Common myeloid progenitor, CD34-positive (primary cell): ENCODE data around the gene CHKA.

Experiments
- CTCF ChIA-PET: fragments of 350-600 bp; sonication (Branson Sonifier 250); formaldehyde crosslinking; loops from one replicate; lab custom pipeline; 2021; ENCODE audit warnings: antibody characterized with exemption; lab: Charles Lee
- POLR2A ChIA-PET: fragments of 350-600 bp; sonication (Branson Sonifier 250); formaldehyde crosslinking; loops from one replicate; lab custom pipeline; 2021; ENCODE audit warnings: antibody characterized with exemption; lab: Charles Lee
- DNase-seq, 3 donors: peaks; one replicate each; pipeline versions ENCODE4 v3.0.0 to v3.0.0-alpha.2; 2013
- H3K27ac ChIP-seq, 2 experiments: 1 replicate in 1 of 2; 2 replicates in 1 of 2; pipeline ENCODE4 v1.7.0; 2013; ENCODE audit warnings: inconsistent platforms in 2 of 2, low read length in 2 of 2, mild to moderate bottlenecking in 2 of 2, low read depth in 1 of 2, moderate library complexity in 1 of 2; ENCODE audit not compliant: severe bottlenecking in 2 of 2, insufficient read depth in 1 of 2, poor library complexity in 1 of 2
- H3K27me3 ChIP-seq, 5 experiments: replicated peaks in 2 of 5; 1 replicate in 3 of 5; 2 replicates in 2 of 5; pipeline versions ENCODE4 v1.6.1 to v1.7.0; 2013; ENCODE audit warnings: low read length in 4 of 5, mild to moderate bottlenecking in 2 of 5, moderate library complexity in 2 of 5, inconsistent platforms in 1 of 5; ENCODE audit not compliant: insufficient read depth in 5 of 5, control insufficient read depth in 4 of 5
- H3K36me3 ChIP-seq, 4 experiments: 1 replicate in 2 of 4; 2 replicates in 2 of 4; pipeline versions ENCODE4 v1.6.1 to v1.7.0; 2013; ENCODE audit warnings: low read length in 3 of 4, control low read depth in 1 of 4, mild to moderate bottlenecking in 1 of 4; ENCODE audit not compliant: control insufficient read depth in 4 of 4, insufficient read depth in 4 of 4
- H3K4me1 ChIP-seq, 4 experiments: 1 replicate in 3 of 4; 2 replicates in 1 of 4; pipeline versions ENCODE4 v1.6.1 to v1.7.1; 2013; ENCODE audit warnings: low read length in 3 of 4, mild to moderate bottlenecking in 3 of 4, control low read depth in 1 of 4, inconsistent platforms in 1 of 4, moderate library complexity in 1 of 4; ENCODE audit not compliant: control insufficient read depth in 4 of 4, insufficient read depth in 4 of 4; ENCODE audit errors: control extremely low read depth in 1 of 4
- H3K4me3 ChIP-seq, 7 experiments: 1 replicate in 4 of 7; 2 replicates in 3 of 7; pipeline versions ENCODE4 v1.5.1 to v1.7.0; 2013; ENCODE audit warnings: mild to moderate bottlenecking in 7 of 7, low read length in 6 of 7, moderate library complexity in 6 of 7, inconsistent platforms in 2 of 7, low read depth in 2 of 7, control low read depth in 1 of 7; ENCODE audit not compliant: insufficient read depth in 4 of 7, control insufficient read depth in 1 of 7; ENCODE audit errors: extremely low read depth in 1 of 7
- H3K9me3 ChIP-seq, 5 experiments: 1 replicate in 4 of 5; 2 replicates in 1 of 5; pipeline versions ENCODE4 v1.6.1 to v1.7.1; 2013; ENCODE audit warnings: low read length in 4 of 5, mild to moderate bottlenecking in 2 of 5, inconsistent platforms in 1 of 5, low read depth in 1 of 5, moderate library complexity in 1 of 5; ENCODE audit not compliant: control insufficient read depth in 4 of 5, insufficient read depth in 2 of 5; ENCODE audit errors: control extremely low read depth in 1 of 5
- WGBS: methylation state at CpG from one replicate; pipeline ENCODE4 v1.1.5; 2013; ENCODE audit not compliant: insufficient coverage; 5-methylcytosine and 5-hydroxymethylcytosine counted together

CHKA gene

GRCh38 chr11:68035266-68035876, 85.8 kb downstream of the CHKA start:
- WGBS, result 98% methylated on average over 11 of the region's 13 CpGs
- H3K36me3 ChIP-seq, result peaks cover 3 to 30% (median 10%) of the 10 kb centered on the region in 4 experiments
- no peaks in the 10 kb centered on the region for H3K9me3 ChIP-seq
- no peaks in the 10 kb centered on the region for H3K27me3 ChIP-seq
- H3K27ac ChIP-seq, result peak overlapping the region in 1 of 2 experiments; percentile 49
- no peak overlapping the region for H3K4me3 ChIP-seq
- CTCF ChIA-PET, result interaction anchor here (0.8 kb wide), 1 partner anchor 12 kb away, joined by 3 read pairs; no protein-coding TSS in a partner anchor
- DNase-seq, result no peak
- POLR2A ChIA-PET, result no interaction called here
- peaks cover 9 to 70% (median 57%) of the 10 kb centered on the region in 4 experiments for H3K4me1 ChIP-seq

DNA sequence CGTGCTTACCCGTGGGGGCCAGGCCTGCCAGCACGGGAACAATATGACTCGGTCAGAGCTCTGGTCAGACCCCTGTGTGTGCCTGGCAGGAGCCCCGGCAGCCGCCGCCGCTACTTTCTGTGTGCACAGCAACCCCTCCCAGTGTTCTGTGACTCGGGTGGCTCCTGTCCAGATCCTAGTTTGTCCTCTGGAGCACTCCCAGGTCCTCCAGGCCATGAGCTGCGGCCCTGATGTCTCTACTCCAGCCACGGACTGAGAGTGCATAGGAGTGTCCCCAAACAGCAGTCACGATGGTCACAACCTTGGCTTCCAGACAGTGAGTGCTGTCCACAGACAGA, 87.5 kb downstream of the CHKA start:
- no peak overlapping the region for H3K4me3 ChIP-seq
- peaks cover 7 to 65% (median 48%) of the 10 kb centered on the region in 4 experiments for H3K4me1 ChIP-seq
- no peaks in the 10 kb centered on the region for H3K27me3 ChIP-seq
- no peak overlapping the region for H3K27ac ChIP-seq
- H3K9me3 ChIP-seq, result no peaks in the 10 kb centered on the region
- peaks cover 3 to 30% (median 10%) of the 10 kb centered on the region in 4 experiments for H3K36me3 ChIP-seq
- ChIA-PET POLR2A (no interaction called here), CTCF (interaction anchor here (1.4 kb wide), 1 partner anchor 8 kb away, joined by 3 read pairs; no protein-coding TSS in a partner anchor)
- 98% methylated on average over 12 of the region's 12 CpGs for WGBS
- DNase-seq, result no peak

GRCh38 chr11:68032997-68033707, 88.0 kb downstream of the CHKA start:
- Histone ChIP-seq H3K4me1 (peaks cover 7 to 60% (median 43%) of the 10 kb centered on the region in 4 experiments), H3K27me3 (no peaks in the 10 kb centered on the region), H3K27ac (no peak overlapping the region), H3K9me3 (no peaks in the 10 kb centered on the region), H3K36me3 (peaks cover 3 to 30% (median 10%) of the 10 kb centered on the region in 4 experiments), H3K4me3 (no peak overlapping the region)
- DNase-seq, result no peak
- POLR2A ChIA-PET, result no interaction called here
- 97% methylated on average over 26 of the region's 29 CpGs for WGBS
- CTCF ChIA-PET, result interaction anchor here (1.4 to 2.0 kb wide), 2 partner anchors 9 to 24 kb away, joined by 3 to 7 read pairs; partner anchors contain the start of gene ALDH3B1

- H3K36me3 ChIP-seq, result peaks cover 3 to 30% (median 13%) of the 10 kb centered on the region in 4 experiments
- no peaks in the 10 kb centered on the region for H3K9me3 ChIP-seq
- no peak for DNase-seq
- WGBS, result 100% methylated on average over 2 of the region's 9 CpGs
- H3K4me3 ChIP-seq, result peak overlapping the region in 1 of 7 experiments; percentile 96
- ChIA-PET CTCF (interaction anchor here (1.3 to 2.0 kb wide), 2 partner anchors 10 to 23 kb away, joined by 3 to 7 read pairs; partner anchors contain the start of gene ALDH3B1), POLR2A (no interaction called here)
- peak overlapping the region in 1 of 2 experiments; percentile 94 for H3K27ac ChIP-seq
- H3K4me1 ChIP-seq, result peaks cover 2 to 48% (median 31%) of the 10 kb centered on the region in 4 experiments
- H3K27me3 ChIP-seq, result no peaks in the 10 kb centered on the region
Measured at GRCh38 chr11:68032003-68032402, 89.2 kb downstream of the CHKA start.

DNA sequence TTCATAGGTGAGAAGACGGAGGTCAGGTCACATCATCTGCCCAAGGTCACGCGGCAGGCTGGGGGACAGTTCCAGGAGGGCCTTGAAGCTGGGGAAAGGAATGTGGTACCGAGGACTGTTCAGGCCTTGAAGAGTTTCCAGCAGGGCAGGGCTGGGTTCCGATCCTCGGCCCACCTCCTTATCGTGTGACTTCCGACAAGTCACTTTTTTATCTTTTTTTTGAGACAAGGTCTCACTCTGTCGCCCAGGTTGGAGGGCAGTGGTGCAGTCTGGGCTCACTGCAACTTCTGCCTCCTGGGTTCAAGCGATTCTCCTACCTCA, 90.1 kb downstream of the CHKA start:
- ChIA-PET CTCF (interaction anchor here (1.3 to 2.0 kb wide), 3 partner anchors 11 to 22 kb away, joined by 3 to 8 read pairs (median 7); partner anchors contain the start of gene ALDH3B1), POLR2A (no interaction called here)
- no peaks in the 10 kb centered on the region for H3K27me3 ChIP-seq
- peak overlapping the region; percentile 32 to 96 (median 82) for H3K4me3 ChIP-seq
- H3K4me1 ChIP-seq, result peaks cover 2 to 39% (median 22%) of the 10 kb centered on the region in 4 experiments
- DNase-seq, result peak in 1 of 3 donors; percentile 33
- peak overlapping the region; percentile 78 to 94 for H3K27ac ChIP-seq
- peaks cover 3 to 30% (median 17%) of the 10 kb centered on the region in 4 experiments for H3K36me3 ChIP-seq
- WGBS, result 9% methylated on average over 4 of the region's 10 CpGs
- H3K9me3 ChIP-seq, result no peaks in the 10 kb centered on the region

GRCh38 chr11:68030318-68031143, 90.7 kb downstream of the CHKA start, which contains the start of gene NDUFS8:
NDUFS8 (plus strand) TSS chr11:68030681; CDS start chr11:68032152, 1,471 bp downstream.
- CTCF ChIA-PET, result interaction anchor here (1.7 kb wide), 1 partner anchor 20 kb away, joined by 8 read pairs; the partner anchor contains the start of gene ALDH3B1
- POLR2A ChIA-PET, result no interaction called here
- peaks cover 2 to 33% (median 17%) of the 10 kb centered on the region in 4 experiments for H3K4me1 ChIP-seq

More at GRCh38 chr11:68030318-68031143, 90.7 kb downstream of the CHKA start, which contains the start of gene NDUFS8:
- WGBS, result under 1% methylated on average over 43 of the region's 56 CpGs
- Histone ChIP-seq H3K4me3 (peak within 1 kb of the TSS; percentile 32 to 96 (median 82)), H3K27ac (peak within 1 kb of the TSS; percentile 78 to 94), H3K9me3 (no peaks in the 10 kb centered on the region), H3K36me3 (peaks cover 3 to 35% (median 19%) of the 10 kb centered on the region in 4 experiments), H3K27me3 (no peaks in the 10 kb centered on the region)
- DNase-seq, result peak; percentile 99 to 100 (median 99)
